ENCODE measurements around the gene EEF1E1.

The EEF1E1 gene

GRCh38 chr6:8102122-8102958 is at the start of gene EEF1E1:
TSS of gene EEF1E1 (minus strand) at chr6:8102548. CDS start at chr6:8102521, 27 bp downstream.
- Histone ChIP-seq H3K79me2 (ENCODE audit: low read length) (peaks cover 49% of the 10 kb centered on the region), H3K4me1 (ENCODE audit: low read length) (peaks cover 9% of the 10 kb centered on the region), H2AFZ (ENCODE audit: low read depth, low read length) (peak within 1 kb of the TSS; percentile 66), H3K9ac (ENCODE audit: low read length) (peak within 1 kb of the TSS; percentile 82), H3K9me3 (ENCODE audit: insufficient read depth, low read length) (no peaks in the 10 kb centered on the region), H3K4me3 (ENCODE audit: low read length) (peak within 1 kb of the TSS; percentile 88), H4K20me1 (ENCODE audit: insufficient read depth, low read length) (peaks cover 3% of the 10 kb centered on the region; the same call in 1 of the 2 replicates), H3K27ac (ENCODE audit: low read length) (peak within 1 kb of the TSS; percentile 3; the same call in 1 of the 2 replicates), H3K4me2 (ENCODE audit: low read length) (peak within 1 kb of the TSS; percentile 72), H3K27me3 (ENCODE audit: low read depth, low read length) (no peaks in the 10 kb centered on the region), H3K36me3 (replicated peaks; ENCODE audit: low read depth, low read length) (peaks cover 9% of the 10 kb centered on the region)
- TF ChIP-seq, protein P1, sequence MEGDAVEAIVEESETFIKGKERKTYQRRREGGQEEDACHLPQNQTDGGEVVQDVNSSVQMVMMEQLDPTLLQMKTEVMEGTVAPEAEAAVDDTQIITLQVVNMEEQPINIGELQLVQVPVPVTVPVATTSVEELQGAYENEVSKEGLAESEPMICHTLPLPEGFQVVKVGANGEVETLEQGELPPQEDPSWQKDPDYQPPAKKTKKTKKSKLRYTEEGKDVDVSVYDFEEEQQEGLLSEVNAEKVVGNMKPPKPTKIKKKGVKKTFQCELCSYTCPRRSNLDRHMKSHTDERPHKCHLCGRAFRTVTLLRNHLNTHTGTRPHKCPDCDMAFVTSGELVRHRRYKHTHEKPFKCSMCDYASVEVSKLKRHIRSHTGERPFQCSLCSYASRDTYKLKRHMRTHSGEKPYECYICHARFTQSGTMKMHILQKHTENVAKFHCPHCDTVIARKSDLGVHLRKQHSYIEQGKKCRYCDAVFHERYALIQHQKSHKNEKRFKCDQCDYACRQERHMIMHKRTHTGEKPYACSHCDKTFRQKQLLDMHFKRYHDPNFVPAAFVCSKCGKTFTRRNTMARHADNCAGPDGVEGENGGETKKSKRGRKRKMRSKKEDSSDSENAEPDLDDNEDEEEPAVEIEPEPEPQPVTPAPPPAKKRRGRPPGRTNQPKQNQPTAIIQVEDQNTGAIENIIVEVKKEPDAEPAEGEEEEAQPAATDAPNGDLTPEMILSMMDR (IDR thresholded peaks at IDR 0.05; ENCODE audit: low read depth, low read length), result no peak
- no peak for TF ChIP-seq EZH2phosphoT487 (IDR thresholded peaks at IDR 0.05; ENCODE audit: low read depth)

GRCh38 chr6:8149350-8149749 is 47.0 kb upstream of the EEF1E1 start:
- Histone ChIP-seq H2AFZ (ENCODE audit: low read depth, low read length) (no peak overlapping the region), H3K27ac (ENCODE audit: low read length) (no peak overlapping the region), H3K9ac (ENCODE audit: low read length) (no peak overlapping the region), H3K4me1 (ENCODE audit: low read length) (no peaks in the 10 kb centered on the region), H3K36me3 (replicated peaks; ENCODE audit: low read depth, low read length) (no peaks in the 10 kb centered on the region), H3K4me3 (ENCODE audit: low read length) (no peak overlapping the region), H3K27me3 (ENCODE audit: low read depth, low read length) (no peaks in the 10 kb centered on the region), H3K4me2 (ENCODE audit: low read length) (no peak overlapping the region), H4K20me1 (ENCODE audit: insufficient read depth, low read length) (no peaks in the 10 kb centered on the region), H3K79me2 (ENCODE audit: low read length) (no peaks in the 10 kb centered on the region), H3K9me3 (ENCODE audit: insufficient read depth, low read length) (no peaks in the 10 kb centered on the region)
- TF ChIP-seq, protein P1 (IDR thresholded peaks at IDR 0.05; ENCODE audit: low read depth, low read length), result no peak
- TF ChIP-seq EZH2phosphoT487 (IDR thresholded peaks at IDR 0.05; ENCODE audit: low read depth), result no peak

DNA sequence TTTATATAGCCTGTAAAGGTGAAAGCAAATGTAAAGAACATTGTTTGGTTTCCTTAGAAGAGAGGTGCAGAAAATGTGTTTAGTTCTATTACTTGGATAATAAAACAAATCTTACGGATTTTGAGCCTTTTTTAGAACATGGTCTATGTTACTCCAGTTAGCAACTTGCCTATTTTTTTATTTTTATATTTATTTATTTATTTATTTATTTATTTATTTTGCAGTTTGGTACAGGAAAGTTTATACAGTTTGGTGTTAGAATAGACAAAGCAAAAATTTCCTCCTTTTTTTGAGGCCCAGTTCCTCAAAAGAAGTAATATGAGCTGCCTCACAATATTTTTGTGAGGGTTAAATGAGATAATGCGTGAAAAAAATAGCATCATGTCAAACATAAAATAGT is 41.6 kb upstream of the EEF1E1 start:
- Histone ChIP-seq H3K79me2 (ENCODE audit: low read length) (no peaks in the 10 kb centered on the region), H3K4me3 (ENCODE audit: low read length) (no peak overlapping the region), H3K4me2 (ENCODE audit: low read length) (no peak overlapping the region), H3K9me3 (ENCODE audit: insufficient read depth, low read length) (no peaks in the 10 kb centered on the region), H3K4me1 (ENCODE audit: low read length) (no peaks in the 10 kb centered on the region), H3K27me3 (ENCODE audit: low read depth, low read length) (no peaks in the 10 kb centered on the region), H3K27ac (ENCODE audit: low read length) (no peak overlapping the region), H3K9ac (ENCODE audit: low read length) (no peak overlapping the region), H4K20me1 (ENCODE audit: insufficient read depth, low read length) (no peaks in the 10 kb centered on the region), H2AFZ (ENCODE audit: low read depth, low read length) (no peak overlapping the region), H3K36me3 (replicated peaks; ENCODE audit: low read depth, low read length) (no peaks in the 10 kb centered on the region)
- TF ChIP-seq EZH2phosphoT487 (IDR thresholded peaks at IDR 0.05; ENCODE audit: low read depth), result no peak
- TF ChIP-seq, protein P1 (IDR thresholded peaks at IDR 0.05; ENCODE audit: low read depth, low read length), result no peak

- no peaks in the 10 kb centered on the region for H3K4me1 ChIP-seq (ENCODE audit: low read length)
- H3K36me3 ChIP-seq (replicated peaks; ENCODE audit: low read depth, low read length), result no peaks in the 10 kb centered on the region
- no peaks in the 10 kb centered on the region for H3K79me2 ChIP-seq (ENCODE audit: low read length)
- H3K4me2 ChIP-seq (ENCODE audit: low read length), result no peak overlapping the region
- no peaks in the 10 kb centered on the region for H4K20me1 ChIP-seq (ENCODE audit: insufficient read depth, low read length)
- H3K27me3 ChIP-seq (ENCODE audit: low read depth, low read length), result no peaks in the 10 kb centered on the region
- no peak for TF ChIP-seq EZH2phosphoT487 (IDR thresholded peaks at IDR 0.05; ENCODE audit: low read depth)
- TF ChIP-seq, protein P1 (IDR thresholded peaks at IDR 0.05; ENCODE audit: low read depth, low read length), result no peak
- H2AFZ ChIP-seq (ENCODE audit: low read depth, low read length), result no peak overlapping the region
- no peak overlapping the region for H3K27ac ChIP-seq (ENCODE audit: low read length)
- H3K9me3 ChIP-seq (ENCODE audit: insufficient read depth, low read length), result no peaks in the 10 kb centered on the region
- no peak overlapping the region for H3K9ac ChIP-seq (ENCODE audit: low read length)
- no peak overlapping the region for H3K4me3 ChIP-seq (ENCODE audit: low read length)
These were observed 37.1 kb upstream of the EEF1E1 start for GRCh38 chr6:8139451-8139850.
